ENCODE measurements around the gene CPNE9. TPM values are rescaled to one million over a fixed set of nuclear protein-coding genes. Genes with fewer than 3 reads are reported as not detected.

The CPNE9 gene
- total RNA-seq, 1 donor from 2014 or later = 0.42 TPM

- Mint-ChIP-seq H3K4me1 (no peaks in the 10 kb centered on the region), H3K27me3 (ENCODE audit: low read depth) (no peaks in the 10 kb centered on the region), H3K9me3 (no peaks in the 10 kb centered on the region), H3K4me3 (no peak overlapping the region), H3K27ac (no peak overlapping the region), H3K36me3 (peaks cover 37% of the 10 kb centered on the region)
- TF ChIP-seq, protein P1, sequence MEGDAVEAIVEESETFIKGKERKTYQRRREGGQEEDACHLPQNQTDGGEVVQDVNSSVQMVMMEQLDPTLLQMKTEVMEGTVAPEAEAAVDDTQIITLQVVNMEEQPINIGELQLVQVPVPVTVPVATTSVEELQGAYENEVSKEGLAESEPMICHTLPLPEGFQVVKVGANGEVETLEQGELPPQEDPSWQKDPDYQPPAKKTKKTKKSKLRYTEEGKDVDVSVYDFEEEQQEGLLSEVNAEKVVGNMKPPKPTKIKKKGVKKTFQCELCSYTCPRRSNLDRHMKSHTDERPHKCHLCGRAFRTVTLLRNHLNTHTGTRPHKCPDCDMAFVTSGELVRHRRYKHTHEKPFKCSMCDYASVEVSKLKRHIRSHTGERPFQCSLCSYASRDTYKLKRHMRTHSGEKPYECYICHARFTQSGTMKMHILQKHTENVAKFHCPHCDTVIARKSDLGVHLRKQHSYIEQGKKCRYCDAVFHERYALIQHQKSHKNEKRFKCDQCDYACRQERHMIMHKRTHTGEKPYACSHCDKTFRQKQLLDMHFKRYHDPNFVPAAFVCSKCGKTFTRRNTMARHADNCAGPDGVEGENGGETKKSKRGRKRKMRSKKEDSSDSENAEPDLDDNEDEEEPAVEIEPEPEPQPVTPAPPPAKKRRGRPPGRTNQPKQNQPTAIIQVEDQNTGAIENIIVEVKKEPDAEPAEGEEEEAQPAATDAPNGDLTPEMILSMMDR (IDR thresholded peaks at IDR 0.05; ENCODE audit: unreplicated experiment) = no peak
- no peak for DNase-seq (ENCODE audit: low spot score in 2 of 2, unreplicated experiment in 2 of 2)
Measured at GRCh38 chr3:9676785-9677184, 26.8 kb upstream of the CPNE9 start.

- no peaks in the 10 kb centered on the region for H3K27me3 Mint-ChIP-seq (ENCODE audit: low read depth)
- H3K36me3 Mint-ChIP-seq = peaks cover 33% of the 10 kb centered on the region
- TF ChIP-seq, protein P1 (IDR thresholded peaks at IDR 0.05; ENCODE audit: unreplicated experiment) = no peak
- no peak overlapping the region for H3K27ac Mint-ChIP-seq
- no peaks in the 10 kb centered on the region for H3K9me3 Mint-ChIP-seq
- H3K4me3 Mint-ChIP-seq = no peak overlapping the region
- no peaks in the 10 kb centered on the region for H3K4me1 Mint-ChIP-seq
- DNase-seq (ENCODE audit: low spot score in 2 of 2, unreplicated experiment in 2 of 2) = no peak
Measured at GRCh38 chr3:9678493-9678892, 25.1 kb upstream of the CPNE9 start.

DNA sequence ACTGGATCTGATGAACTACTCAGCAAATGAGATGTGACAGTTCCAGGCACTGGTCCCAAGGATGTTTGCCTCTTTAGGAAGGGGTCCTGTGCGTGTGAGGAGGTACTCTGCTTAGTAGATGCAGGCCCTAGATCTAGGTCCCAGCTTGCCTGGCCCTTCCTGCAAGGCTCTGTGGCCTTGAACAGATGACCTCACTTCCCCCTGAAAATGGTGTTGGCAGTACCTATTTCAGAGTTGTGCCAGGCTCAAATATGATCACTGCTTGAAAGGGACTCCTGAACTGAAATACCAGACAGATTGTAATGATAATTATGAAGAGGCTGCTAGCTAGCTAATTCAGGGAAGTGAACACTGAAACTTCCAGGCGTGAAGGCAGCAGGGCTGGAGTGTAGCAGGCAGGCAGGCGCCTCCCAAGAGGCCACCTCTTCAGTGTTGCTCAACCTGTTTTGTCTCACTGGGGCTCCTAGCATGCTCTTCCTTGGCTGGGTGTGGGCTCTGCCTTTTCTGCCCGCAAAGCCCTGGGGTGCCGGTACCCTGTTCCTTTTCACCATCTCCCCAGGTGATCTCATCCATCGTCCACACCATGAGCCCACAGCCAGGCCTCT, 24.1 kb upstream of the CPNE9 start:
- H3K9me3 Mint-ChIP-seq = no peaks in the 10 kb centered on the region
- H3K4me3 Mint-ChIP-seq = no peak overlapping the region
- DNase-seq (ENCODE audit: low spot score in 2 of 2, unreplicated experiment in 2 of 2) = no peak
- no peak overlapping the region for H3K27ac Mint-ChIP-seq
- H3K4me1 Mint-ChIP-seq = no peaks in the 10 kb centered on the region
- no peaks in the 10 kb centered on the region for H3K27me3 Mint-ChIP-seq (ENCODE audit: low read depth)
- TF ChIP-seq, protein P1 (IDR thresholded peaks at IDR 0.05; ENCODE audit: unreplicated experiment) = no peak
- H3K36me3 Mint-ChIP-seq = peaks cover 34% of the 10 kb centered on the region

GRCh38 chr3:9681011-9681722, 22.5 kb upstream of the CPNE9 start:
- Mint-ChIP-seq H3K4me3 (no peak overlapping the region), H3K27ac (no peak overlapping the region), H3K27me3 (ENCODE audit: low read depth) (no peaks in the 10 kb centered on the region), H3K36me3 (peaks cover 36% of the 10 kb centered on the region), H3K4me1 (no peaks in the 10 kb centered on the region), H3K9me3 (no peaks in the 10 kb centered on the region)
- DNase-seq (ENCODE audit: low spot score in 2 of 2, unreplicated experiment in 2 of 2) = no peak
- TF ChIP-seq, protein P1 (IDR thresholded peaks at IDR 0.05; ENCODE audit: unreplicated experiment) = no peak

DNA sequence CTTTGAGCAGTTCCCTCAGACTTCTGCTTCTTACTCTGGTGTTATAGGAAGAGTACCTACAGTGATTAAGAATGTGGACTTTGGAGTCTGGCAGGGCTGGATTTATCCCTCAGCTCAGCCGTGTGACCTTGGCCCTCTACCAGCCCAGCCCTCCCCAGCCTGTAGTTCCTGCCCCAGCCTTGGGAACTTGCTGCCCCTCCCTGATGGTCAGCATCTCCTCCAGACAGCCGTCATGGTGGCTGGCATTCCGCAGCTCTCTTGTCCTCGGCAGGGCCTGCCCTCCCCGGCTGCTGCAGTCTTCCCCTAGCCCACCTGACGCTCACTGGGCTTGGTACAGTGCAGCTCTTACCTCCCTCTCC, 21.9 kb upstream of the CPNE9 start:
- H3K4me3 Mint-ChIP-seq = no peak overlapping the region
- no peak overlapping the region for H3K27ac Mint-ChIP-seq
- no peaks in the 10 kb centered on the region for H3K9me3 Mint-ChIP-seq
- DNase-seq (ENCODE audit: low spot score in 2 of 2, unreplicated experiment in 2 of 2) = no peak
- TF ChIP-seq, protein P1 (IDR thresholded peaks at IDR 0.05; ENCODE audit: unreplicated experiment) = no peak
- H3K27me3 Mint-ChIP-seq (ENCODE audit: low read depth) = no peaks in the 10 kb centered on the region
- peaks cover 40% of the 10 kb centered on the region for H3K36me3 Mint-ChIP-seq
- no peaks in the 10 kb centered on the region for H3K4me1 Mint-ChIP-seq
